PC-3 (cell line): ENCODE data around the gene HSF2BP.

ENCODE experiments used
- EZH2 ChIP-seq: fragments of 300-600 bp; sonication (generic); IDR thresholded peaks from one replicate; pipeline ENCODE4 v1.6.1; 2017; ENCODE audit warnings: antibody characterized with exemption, mild to moderate bottlenecking, low read length; ENCODE audit not compliant: unreplicated experiment
- TF ChIP-seq, protein P1 (sequence below): fragments of 300-600 bp; sonication (generic); conservative IDR thresholded peaks from 2 replicates; pipeline ENCODE4 v1.5.1; 2017; ENCODE audit warnings: antibody characterized with exemption, low read depth, mild to moderate bottlenecking, low read length

- TF ChIP-seq, protein P1, sequence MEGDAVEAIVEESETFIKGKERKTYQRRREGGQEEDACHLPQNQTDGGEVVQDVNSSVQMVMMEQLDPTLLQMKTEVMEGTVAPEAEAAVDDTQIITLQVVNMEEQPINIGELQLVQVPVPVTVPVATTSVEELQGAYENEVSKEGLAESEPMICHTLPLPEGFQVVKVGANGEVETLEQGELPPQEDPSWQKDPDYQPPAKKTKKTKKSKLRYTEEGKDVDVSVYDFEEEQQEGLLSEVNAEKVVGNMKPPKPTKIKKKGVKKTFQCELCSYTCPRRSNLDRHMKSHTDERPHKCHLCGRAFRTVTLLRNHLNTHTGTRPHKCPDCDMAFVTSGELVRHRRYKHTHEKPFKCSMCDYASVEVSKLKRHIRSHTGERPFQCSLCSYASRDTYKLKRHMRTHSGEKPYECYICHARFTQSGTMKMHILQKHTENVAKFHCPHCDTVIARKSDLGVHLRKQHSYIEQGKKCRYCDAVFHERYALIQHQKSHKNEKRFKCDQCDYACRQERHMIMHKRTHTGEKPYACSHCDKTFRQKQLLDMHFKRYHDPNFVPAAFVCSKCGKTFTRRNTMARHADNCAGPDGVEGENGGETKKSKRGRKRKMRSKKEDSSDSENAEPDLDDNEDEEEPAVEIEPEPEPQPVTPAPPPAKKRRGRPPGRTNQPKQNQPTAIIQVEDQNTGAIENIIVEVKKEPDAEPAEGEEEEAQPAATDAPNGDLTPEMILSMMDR = no peak
- no peak for TF ChIP-seq EZH2
Observed at GRCh38 chr21:43619344-43619743, 39.9 kb downstream of the HSF2BP start.
